Measurements from ENCODE around the gene AKR7A3. TPM values are rescaled to one million over a fixed set of nuclear protein-coding genes. Genes with fewer than 3 reads are reported as not detected.

AKR7A3 gene
- total RNA-seq, 1 experiment from 2014 or later, result 0.40 TPM

- POLR2A ChIA-PET (ENCODE audit: unreplicated experiment), result no interaction called here
- no peaks in the 10 kb centered on the region for H3K9me3 ChIP-seq (ENCODE audit: low read length)
- intact Hi-C loops (cut with micrococcal nuclease), result no loop called here
Measured at GRCh38 chr1:19322481-19322880, 33.9 kb upstream of the AKR7A3 start.

GRCh38 chr1:19321071-19321470 is 32.5 kb upstream of the AKR7A3 start:
- Histone ChIP-seq H3K79me2 (ENCODE audit: low read length) (no peaks in the 10 kb centered on the region), H2AFZ (ENCODE audit: low read length) (no peak overlapping the region), H3K9me3 (ENCODE audit: low read length) (no peaks in the 10 kb centered on the region), H3K4me2 (ENCODE audit: low read length) (no peak overlapping the region), H3K9ac (ENCODE audit: low read length) (no peak overlapping the region), H3K36me3 (ENCODE audit: low read depth, low read length) (no peaks in the 10 kb centered on the region; the same call in 1 of the 2 replicates), H3K27ac (ENCODE audit: low read length) (no peak overlapping the region), H3K27me3 (ENCODE audit: low read length) (no peaks in the 10 kb centered on the region), H3K4me1 (ENCODE audit: insufficient read depth, low read length) (no peaks in the 10 kb centered on the region), H3F3A (ENCODE audit: low read length, unreplicated experiment) (no peaks in the 10 kb centered on the region), H4K20me1 (ENCODE audit: low read length) (no peaks in the 10 kb centered on the region), H3K4me3 (ENCODE audit: low read length) (no peak overlapping the region), H3K9me2 (replicated peaks; ENCODE audit: low read length) (no peaks in the 10 kb centered on the region)
- TF ChIP-seq CTCF (conservative IDR thresholded peaks at IDR 0.05; ENCODE audit: low read depth, low read length) (no peak), EZH2phosphoT487 (IDR thresholded peaks at IDR 0.05; ENCODE audit: borderline replicate concordance, low read length) (no peak), EZH2 (IDR thresholded peaks at IDR 0.05; ENCODE audit: low read length, unreplicated experiment) (no peak)
- BruUV-seq (replicated peaks), result no TSS peak
- DNase-seq (no peak), ATAC-seq (no peak)
- intact Hi-C loops (cut with micrococcal nuclease), result no loop called here
- CTCF ChIA-PET, result no interaction called here
- POLR2A ChIA-PET (ENCODE audit: unreplicated experiment), result no interaction called here

More at GRCh38 chr1:19322481-19322880, 33.9 kb upstream of the AKR7A3 start:
- no peaks in the 10 kb centered on the region for H4K20me1 ChIP-seq (ENCODE audit: low read length)
- no peak for ATAC-seq
- no peak for TF ChIP-seq CTCF (conservative IDR thresholded peaks at IDR 0.05; ENCODE audit: low read depth, low read length)
- no peak for TF ChIP-seq EZH2 (IDR thresholded peaks at IDR 0.05; ENCODE audit: low read length, unreplicated experiment)
- no peak for TF ChIP-seq EZH2phosphoT487 (IDR thresholded peaks at IDR 0.05; ENCODE audit: borderline replicate concordance, low read length)
- no peak overlapping the region for H3K4me2 ChIP-seq (ENCODE audit: low read length)
- H3K36me3 ChIP-seq (ENCODE audit: low read depth, low read length), result no peaks in the 10 kb centered on the region; the same call in 1 of the 2 replicates
- no peaks in the 10 kb centered on the region for H3K79me2 ChIP-seq (ENCODE audit: low read length)
- no peaks in the 10 kb centered on the region for H3F3A ChIP-seq (ENCODE audit: low read length, unreplicated experiment)
- no peaks in the 10 kb centered on the region for H3K27me3 ChIP-seq (ENCODE audit: low read length)
- H3K4me3 ChIP-seq (ENCODE audit: low read length), result no peak overlapping the region
- no peaks in the 10 kb centered on the region for H3K9me2 ChIP-seq (replicated peaks; ENCODE audit: low read length)
- DNase-seq, result no peak
- no peak overlapping the region for H2AFZ ChIP-seq (ENCODE audit: low read length)
- H3K9ac ChIP-seq (ENCODE audit: low read length), result no peak overlapping the region
- CTCF ChIA-PET, result no interaction called here
- no peaks in the 10 kb centered on the region for H3K4me1 ChIP-seq (ENCODE audit: insufficient read depth, low read length)
- no peak overlapping the region for H3K27ac ChIP-seq (ENCODE audit: low read length)
- BruUV-seq (replicated peaks), result no TSS peak

GRCh38 chr1:19319196-19319595 is 30.6 kb upstream of the AKR7A3 start:
- H3K79me2 ChIP-seq (ENCODE audit: low read length), result peaks cover 4% of the 10 kb centered on the region; the same call in 1 of the 2 replicates
- no peak overlapping the region for H2AFZ ChIP-seq (ENCODE audit: low read length)
- no peaks in the 10 kb centered on the region for H3F3A ChIP-seq (ENCODE audit: low read length, unreplicated experiment)
- DNase-seq (no peak), ATAC-seq (no peak)
- no TSS peak for BruUV-seq (replicated peaks)
- no peaks in the 10 kb centered on the region for H3K9me3 ChIP-seq (ENCODE audit: low read length)
- intact Hi-C loops (cut with micrococcal nuclease), result no loop called here
- no peaks in the 10 kb centered on the region for H3K9me2 ChIP-seq (replicated peaks; ENCODE audit: low read length)
- POLR2A ChIA-PET (ENCODE audit: unreplicated experiment), result no interaction called here
- H4K20me1 ChIP-seq (ENCODE audit: low read length), result no peaks in the 10 kb centered on the region
- no peaks in the 10 kb centered on the region; the same call in 1 of the 2 replicates for H3K36me3 ChIP-seq (ENCODE audit: low read depth, low read length)
- TF ChIP-seq CTCF (conservative IDR thresholded peaks at IDR 0.05; ENCODE audit: low read depth, low read length) (no peak), EZH2 (IDR thresholded peaks at IDR 0.05; ENCODE audit: low read length, unreplicated experiment) (no peak), EZH2phosphoT487 (IDR thresholded peaks at IDR 0.05; ENCODE audit: borderline replicate concordance, low read length) (no peak)
- no peak overlapping the region for H3K4me2 ChIP-seq (ENCODE audit: low read length)
- CTCF ChIA-PET, result no interaction called here
- no peaks in the 10 kb centered on the region for H3K27me3 ChIP-seq (ENCODE audit: low read length)
- no peak overlapping the region for H3K9ac ChIP-seq (ENCODE audit: low read length)
- no peak overlapping the region for H3K27ac ChIP-seq (ENCODE audit: low read length)
- peaks cover 15% of the 10 kb centered on the region for H3K4me1 ChIP-seq (ENCODE audit: insufficient read depth, low read length)
- no peak overlapping the region for H3K4me3 ChIP-seq (ENCODE audit: low read length)

Data from PC-3 (cell line).